Large intestine (tissue), 3 donors: ENCODE results near the gene POP4. TPM values are rescaled to one million over a fixed set of nuclear protein-coding genes. Genes with fewer than 3 reads are reported as not detected.

Experiments
- DNase-seq, 2 donors: peaks; one replicate each; pipeline versions ENCODE4 v3.0.0 to v3.0.0-alpha.2; 2013
- H3K27ac ChIP-seq: one replicate; pipeline ENCODE4 v1.5.1; 2013; ENCODE audit warnings: low read length
- H3K27me3 ChIP-seq: 2 replicates; pipeline ENCODE4 v1.6.1; 2013; ENCODE audit warnings: low read length; ENCODE audit not compliant: control insufficient read depth, insufficient read depth
- H3K36me3 ChIP-seq: 2 replicates; pipeline ENCODE4 v1.6.1; 2013; ENCODE audit warnings: low read length; ENCODE audit not compliant: control insufficient read depth, insufficient read depth
- H3K4me1 ChIP-seq: one replicate; pipeline ENCODE4 v1.6.1; 2013; ENCODE audit warnings: low read length; ENCODE audit not compliant: control insufficient read depth, insufficient read depth
- H3K4me3 ChIP-seq: one replicate; pipeline ENCODE4 v1.5.1; 2013; ENCODE audit warnings: low read length
- H3K9me3 ChIP-seq: one replicate; pipeline ENCODE4 v1.6.1; 2013; ENCODE audit warnings: mild to moderate bottlenecking, low read depth, low read length, moderate library complexity; ENCODE audit not compliant: control insufficient read depth
- WGBS: methylation state at CpG from one replicate; pipeline ENCODE4 v1.1.5; 2013; ENCODE audit warnings: low lambda C conversion rate; ENCODE audit not compliant: insufficient coverage; 5-methylcytosine and 5-hydroxymethylcytosine counted together
- polyA plus RNA-seq: library from polyadenylated mRNA; unstranded; fragments of 120-200 nt; gene quantifications from one replicate; pipeline ENCODE4 v1.2.1, GENCODE V29; 2013

The POP4 gene
- polyA plus RNA-seq, 1 donor: 60.7 TPM

DNA sequence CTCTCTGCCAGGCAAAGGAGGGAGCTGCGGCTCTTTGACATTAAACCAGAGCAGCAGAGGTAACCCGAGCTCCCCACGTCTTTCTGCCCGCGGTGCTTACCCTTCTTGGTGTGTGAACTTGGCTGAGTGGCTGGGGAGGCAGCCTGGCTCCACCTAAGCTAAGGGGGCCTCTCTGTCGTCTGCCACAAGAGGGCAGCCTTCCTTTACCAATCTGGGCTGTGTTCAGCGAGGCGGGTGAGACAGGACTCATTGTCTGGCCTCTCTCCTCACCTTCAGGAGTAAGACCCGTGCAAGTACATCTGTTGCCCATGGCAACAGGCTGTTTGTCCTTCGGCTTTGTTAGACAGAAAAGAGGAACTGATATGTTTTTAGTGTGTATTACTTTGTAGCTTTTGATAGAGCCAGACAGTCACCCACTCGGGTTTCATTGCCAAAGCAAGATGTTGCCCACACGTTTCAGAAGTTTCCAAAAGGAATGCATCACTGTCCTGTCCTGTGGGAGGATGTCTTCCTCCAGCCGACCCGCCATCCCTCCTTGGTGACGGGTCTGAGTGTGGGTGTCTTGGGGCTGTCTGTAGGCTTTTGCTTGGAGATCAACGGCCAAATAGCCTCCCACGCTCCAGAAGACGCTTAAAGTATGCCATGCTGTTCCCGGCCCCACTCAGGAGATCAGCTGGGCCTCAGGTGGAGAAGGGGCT, 4.6 kb downstream of the POP4 start:
- peak; percentile 54 to 68 for DNase-seq
- no peak overlapping the region for H3K4me3 ChIP-seq
- no CpG with 5 or more reads among the region's 19 CpGs for WGBS
- H3K4me1 ChIP-seq: no peaks in the 10 kb centered on the region
- no peak overlapping the region for H3K27ac ChIP-seq
- peaks cover 58% of the 10 kb centered on the region for H3K36me3 ChIP-seq
- no peaks in the 10 kb centered on the region for H3K9me3 ChIP-seq
- no peaks in the 10 kb centered on the region for H3K27me3 ChIP-seq

GRCh38 chr19:29612121-29612520, 6.0 kb downstream of the POP4 start:
- no peak for DNase-seq
- H3K27ac ChIP-seq: no peak overlapping the region
- H3K4me3 ChIP-seq: no peak overlapping the region
- no peaks in the 10 kb centered on the region for H3K9me3 ChIP-seq
- peaks cover 67% of the 10 kb centered on the region for H3K36me3 ChIP-seq
- no peaks in the 10 kb centered on the region for H3K27me3 ChIP-seq
- H3K4me1 ChIP-seq: no peaks in the 10 kb centered on the region
- WGBS: no CpG with 5 or more reads among the region's 9 CpGs

DNA sequence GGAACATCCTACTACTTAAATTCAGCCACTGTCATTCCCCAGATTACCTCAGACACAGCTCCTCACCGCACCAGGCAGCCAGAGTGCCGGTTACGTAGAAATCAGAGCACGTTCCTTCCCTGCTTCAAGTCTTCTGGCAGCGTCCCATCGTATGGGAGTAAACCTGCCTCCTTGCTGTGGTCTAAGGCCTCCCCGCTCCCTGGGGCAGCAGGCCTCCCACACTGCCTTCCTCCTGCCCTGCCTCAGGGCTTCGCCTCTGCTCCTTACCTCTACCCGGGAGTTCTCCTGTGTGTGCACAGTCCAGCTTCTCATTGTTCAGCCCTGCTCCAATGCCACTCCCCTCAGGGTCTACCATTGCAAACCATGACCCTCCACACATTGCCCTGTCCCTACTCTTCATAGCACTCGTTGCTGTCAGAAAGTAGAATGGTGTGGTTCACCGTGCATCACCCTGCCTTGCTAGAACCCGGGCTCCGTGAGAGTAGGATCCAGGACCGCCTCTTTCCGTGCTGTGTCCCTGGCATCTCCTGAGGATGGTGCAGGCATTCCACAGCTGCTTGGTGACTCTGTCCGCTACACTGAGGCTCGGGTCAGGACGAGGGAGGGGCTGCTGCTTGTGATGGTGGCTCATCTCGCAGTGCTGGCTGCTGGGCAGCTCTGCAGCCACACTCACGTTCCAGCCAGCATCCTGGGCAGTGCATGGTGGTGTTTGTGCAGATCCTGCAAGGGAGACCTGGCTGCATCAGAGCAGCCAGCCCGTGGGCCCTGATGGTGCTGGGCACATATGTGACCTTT, 6.9 kb downstream of the POP4 start:
- Histone ChIP-seq H3K9me3 (no peaks in the 10 kb centered on the region), H3K36me3 (peaks cover 67% of the 10 kb centered on the region), H3K27ac (no peak overlapping the region), H3K27me3 (no peaks in the 10 kb centered on the region), H3K4me3 (no peak overlapping the region), H3K4me1 (no peaks in the 10 kb centered on the region)
- DNase-seq: no peak
- WGBS: no CpG with 5 or more reads among the region's 21 CpGs

GRCh38 chr19:29614046-29614445, 8.0 kb downstream of the POP4 start:
- Histone ChIP-seq H3K4me1 (no peaks in the 10 kb centered on the region), H3K4me3 (no peak overlapping the region), H3K36me3 (peaks cover 62% of the 10 kb centered on the region), H3K27me3 (no peaks in the 10 kb centered on the region), H3K27ac (no peak overlapping the region), H3K9me3 (no peaks in the 10 kb centered on the region)
- WGBS: no CpG with 5 or more reads among the region's 7 CpGs
- DNase-seq: no peak

DNA sequence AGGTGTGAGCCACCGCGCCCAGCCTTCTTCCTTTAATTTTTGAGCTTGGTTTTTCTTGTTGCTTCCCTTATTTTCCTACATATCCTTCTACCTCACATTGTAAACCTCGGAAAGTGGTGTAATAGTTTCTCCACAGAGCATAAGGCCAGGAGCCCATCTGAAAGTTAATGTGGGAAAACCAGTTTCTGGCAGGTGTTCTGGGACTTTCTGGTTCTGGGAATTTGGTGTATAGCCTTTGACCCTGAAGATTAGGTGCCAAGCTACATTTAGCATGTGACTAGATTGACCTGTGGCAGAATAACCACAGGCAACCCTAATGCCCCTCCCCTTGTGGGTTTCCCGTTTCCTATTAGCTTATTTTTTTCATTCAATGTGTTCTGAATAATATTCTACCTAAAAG, 8.7 kb downstream of the POP4 start:
- no peaks in the 10 kb centered on the region for H3K4me1 ChIP-seq
- H3K36me3 ChIP-seq: peaks cover 55% of the 10 kb centered on the region
- no peak overlapping the region for H3K27ac ChIP-seq
- H3K9me3 ChIP-seq: no peaks in the 10 kb centered on the region
- H3K27me3 ChIP-seq: no peaks in the 10 kb centered on the region
- WGBS: 100% methylated on average over 1 of the region's 4 CpGs
- no peak for DNase-seq
- no peak overlapping the region for H3K4me3 ChIP-seq

DNA sequence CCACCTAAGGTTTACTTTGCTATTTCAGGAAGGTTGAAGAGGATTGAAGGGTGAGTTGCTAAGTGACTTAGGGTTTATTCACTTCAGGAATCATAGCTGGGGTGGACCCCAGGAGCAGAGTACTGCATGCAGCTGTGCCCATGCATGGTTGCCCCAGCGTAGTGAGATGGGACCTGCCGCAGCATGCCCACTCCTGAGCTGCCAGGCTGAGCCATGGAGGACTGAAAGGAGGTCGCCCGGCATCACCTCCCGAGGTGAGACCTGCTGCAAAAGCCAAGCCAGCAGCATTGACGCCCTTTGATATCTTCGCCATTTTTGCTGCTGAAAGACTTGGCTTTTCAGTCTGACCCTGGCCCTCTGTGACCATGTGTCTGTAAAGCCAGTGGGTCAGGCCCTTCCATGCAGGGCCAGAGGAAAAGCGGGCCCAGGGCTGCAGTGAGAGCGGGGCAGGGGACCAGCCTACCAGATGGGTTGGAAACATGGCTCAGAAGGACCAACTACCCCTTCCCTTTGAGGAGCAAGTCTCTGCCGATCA, 9.9 kb downstream of the POP4 start:
- H3K9me3 ChIP-seq: no peaks in the 10 kb centered on the region
- no CpG with 5 or more reads among the region's 10 CpGs for WGBS
- DNase-seq: no peak
- peaks cover 2% of the 10 kb centered on the region for H3K27me3 ChIP-seq
- H3K36me3 ChIP-seq: peaks cover 53% of the 10 kb centered on the region
- H3K4me3 ChIP-seq: no peak overlapping the region
- H3K27ac ChIP-seq: no peak overlapping the region
- no peaks in the 10 kb centered on the region for H3K4me1 ChIP-seq

GRCh38 chr19:29616541-29616940, 10.5 kb downstream of the POP4 start:
- no CpG with 5 or more reads among the region's 16 CpGs for WGBS
- Histone ChIP-seq H3K36me3 (peaks cover 48% of the 10 kb centered on the region), H3K4me3 (no peak overlapping the region), H3K27ac (no peak overlapping the region), H3K4me1 (no peaks in the 10 kb centered on the region), H3K27me3 (peaks cover 2% of the 10 kb centered on the region), H3K9me3 (no peaks in the 10 kb centered on the region)
- DNase-seq: no peak

DNA sequence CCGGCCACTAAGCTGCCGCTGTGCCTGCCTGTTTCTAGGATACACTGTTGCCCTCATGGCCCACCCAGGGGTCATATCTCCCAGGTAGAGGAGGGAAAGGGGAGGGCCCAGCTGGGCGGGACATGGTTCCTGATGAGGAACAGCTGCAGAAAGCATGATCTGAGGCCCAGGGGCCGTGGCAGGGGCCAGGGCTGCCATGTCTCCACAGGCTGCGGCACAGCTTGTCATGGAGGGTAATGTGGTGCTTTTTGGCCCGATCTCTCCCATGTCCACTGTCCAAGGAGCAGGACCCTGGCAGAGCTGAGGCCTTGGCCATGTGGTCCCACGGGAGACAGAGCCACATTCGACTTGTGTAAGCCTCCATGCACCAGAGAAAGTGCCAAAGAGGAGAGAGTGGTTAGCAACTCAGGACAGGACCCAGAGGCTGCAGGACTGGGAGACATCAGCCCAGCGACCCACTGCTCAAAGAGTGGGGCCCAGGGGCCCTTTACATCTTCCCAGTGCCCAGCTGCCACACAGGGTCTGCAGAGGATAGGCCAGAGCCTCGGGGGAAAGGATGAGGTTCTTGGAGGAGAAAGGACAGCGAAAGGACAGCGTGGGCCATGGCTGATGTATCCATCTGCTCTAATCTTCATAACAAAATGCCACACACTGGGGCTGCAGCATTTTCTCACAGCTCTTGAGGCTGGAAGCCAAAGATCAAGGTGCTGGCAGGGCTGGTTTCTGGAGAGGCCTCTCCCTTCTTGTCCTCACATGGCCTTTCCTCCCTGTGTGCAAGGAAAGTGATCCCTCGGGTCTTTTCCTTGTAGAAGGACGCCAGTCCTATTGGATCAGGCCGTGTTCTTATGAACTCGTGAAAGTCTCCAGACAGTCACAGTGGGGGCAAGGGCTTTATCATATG, 11.5 kb downstream of the POP4 start:
- Histone ChIP-seq H3K27me3 (peaks cover 2% of the 10 kb centered on the region), H3K4me3 (no peak overlapping the region), H3K27ac (no peak overlapping the region), H3K4me1 (no peaks in the 10 kb centered on the region), H3K36me3 (peaks cover 37% of the 10 kb centered on the region), H3K9me3 (no peaks in the 10 kb centered on the region)
- no peak for DNase-seq
- WGBS: no CpG with 5 or more reads among the region's 16 CpGs

GRCh38 chr19:29618434-29618833, 12.4 kb downstream of the POP4 start:
- Histone ChIP-seq H3K27ac (no peak overlapping the region), H3K4me3 (no peak overlapping the region), H3K36me3 (peaks cover 29% of the 10 kb centered on the region), H3K27me3 (peaks cover 2% of the 10 kb centered on the region), H3K9me3 (no peaks in the 10 kb centered on the region), H3K4me1 (no peaks in the 10 kb centered on the region)
- no peak for DNase-seq
- no CpG with 5 or more reads among the region's 7 CpGs for WGBS

DNA sequence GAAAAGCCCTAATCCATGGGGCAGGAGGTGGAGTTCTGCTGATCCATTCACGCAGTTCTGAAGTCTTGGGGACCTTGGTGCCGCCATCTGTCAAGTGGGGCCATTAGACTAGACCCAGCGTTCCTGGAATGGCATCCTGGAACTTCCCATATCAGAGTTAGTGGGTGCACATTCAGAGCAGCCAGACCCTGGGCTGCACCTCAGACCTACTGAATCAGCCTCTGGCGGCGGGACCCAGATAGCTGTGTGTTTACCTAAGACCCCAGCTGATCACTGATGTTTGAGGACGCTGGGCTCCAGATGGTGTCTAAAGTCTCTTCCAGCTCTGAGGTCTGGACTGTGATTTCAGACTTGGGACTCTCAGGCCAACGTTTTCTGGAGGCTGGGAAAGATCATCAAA, 12.8 kb downstream of the POP4 start:
- H3K4me3 ChIP-seq: no peak overlapping the region
- no peak for DNase-seq
- peaks cover 24% of the 10 kb centered on the region for H3K36me3 ChIP-seq
- no peak overlapping the region for H3K27ac ChIP-seq
- peaks cover 2% of the 10 kb centered on the region for H3K27me3 ChIP-seq
- 0% methylated on average over 1 of the region's 7 CpGs for WGBS
- no peaks in the 10 kb centered on the region for H3K9me3 ChIP-seq
- no peaks in the 10 kb centered on the region for H3K4me1 ChIP-seq
